AG04449 (cell line): ENCODE data around the gene UVRAG.
"Not testable (repeated sequence)": the region's sequence is repeated elsewhere in the genome, so short reads cannot be mapped to it uniquely, and the experiment has no call there.

Source experiments
- CTCF ChIA-PET: fragments of 350-600 bp; formaldehyde crosslinking; extraction: SDS; loops from one replicate; lab custom pipeline; 2021; ENCODE audit warnings: antibody characterized with exemption; lab: Yijun Ruan, JAX
- POLR2A ChIA-PET: fragments of 400-600, 350-600 bp; formaldehyde crosslinking; extraction: SDS; loops from one replicate; lab custom pipeline; 2020; ENCODE audit warnings: antibody characterized with exemption, inconsistent platforms; lab: Yijun Ruan, JAX
- DNase-seq: peaks from one replicate; pipeline ENCODE4 v3.0.0-alpha.2; 2010; ENCODE audit warnings: low read depth, low spot score
- H3K4me3 ChIP-seq: 2 replicates; pipeline ENCODE4 v1.5.1; 2011; ENCODE audit warnings: low read depth, mild to moderate bottlenecking, control low read depth, low read length
- TF ChIP-seq, protein P1 (sequence below): IDR thresholded peaks from one replicate; pipeline ENCODE4 v1.5.1; 2011; ENCODE audit warnings: mild to moderate bottlenecking, moderate library complexity, low read length, control low read depth, inconsistent platforms; ENCODE audit not compliant: insufficient read depth; ENCODE audit errors: missing control alignments

UVRAG gene

DNA sequence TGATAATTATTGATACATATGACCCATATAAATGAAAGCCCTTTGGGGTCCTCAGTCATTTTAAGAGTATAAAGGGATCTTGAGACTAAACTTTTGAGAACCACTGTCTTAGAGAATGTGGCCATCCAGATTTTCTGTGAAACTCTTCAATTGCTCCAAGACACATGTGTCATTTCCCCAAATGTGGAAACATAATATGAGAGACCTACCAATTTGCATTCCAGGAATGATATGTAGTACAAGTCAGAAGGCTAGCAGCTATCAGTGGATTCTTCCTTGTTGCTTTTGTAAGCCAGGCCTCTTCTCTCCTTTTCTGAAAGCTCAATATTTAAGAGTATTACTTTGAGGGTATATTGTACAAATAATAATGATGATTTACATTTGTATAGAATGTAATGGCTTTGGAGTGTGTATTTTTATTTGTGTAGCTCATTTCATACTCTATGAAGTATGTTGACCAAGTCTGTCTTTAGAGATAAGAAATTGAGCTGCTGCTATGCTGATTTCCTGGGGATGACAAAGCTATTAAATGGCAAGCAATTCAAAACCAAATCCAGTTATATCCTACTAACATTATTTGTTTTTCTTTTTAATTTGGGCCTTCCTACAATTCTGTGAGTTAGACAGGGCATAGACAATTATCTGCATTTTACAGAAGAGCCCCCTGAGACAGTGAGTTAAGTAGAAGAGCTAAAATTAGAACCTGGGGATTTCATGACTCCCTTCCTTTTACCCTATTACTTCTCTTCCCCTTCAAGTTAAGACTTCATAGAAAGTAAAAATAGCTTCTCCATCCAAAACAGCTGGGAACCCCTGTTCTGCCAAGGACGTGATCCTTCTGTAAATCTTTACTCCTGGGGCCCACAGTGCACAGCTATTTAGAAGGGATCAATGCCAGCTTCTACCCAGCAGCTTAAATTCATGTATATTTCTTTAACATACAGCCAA lies 259.4 kb downstream of the UVRAG start:
- no peak for DNase-seq
- CTCF ChIA-PET, result interaction anchor here (1.0 to 1.8 kb wide), 4 partner anchors 8 to 78 kb away, joined by 3 to 5 read pairs (median 3); no protein-coding TSS in a partner anchor
- POLR2A ChIA-PET, result interaction anchor here (0.6 kb wide), 1 partner anchor 165 kb away, joined by 4 read pairs; no protein-coding TSS in a partner anchor

GRCh38 chr11:76075716-76076115 lies 260.7 kb downstream of the UVRAG start:
- no peak overlapping the region for H3K4me3 ChIP-seq
- ChIA-PET POLR2A (no interaction called here), CTCF (interaction anchor here (1.3 to 2.3 kb wide), 3 partner anchors 9 to 76 kb away, joined by 3 to 7 read pairs (median 5); no protein-coding TSS in a partner anchor)
- DNase-seq, result no peak
- TF ChIP-seq, protein P1, sequence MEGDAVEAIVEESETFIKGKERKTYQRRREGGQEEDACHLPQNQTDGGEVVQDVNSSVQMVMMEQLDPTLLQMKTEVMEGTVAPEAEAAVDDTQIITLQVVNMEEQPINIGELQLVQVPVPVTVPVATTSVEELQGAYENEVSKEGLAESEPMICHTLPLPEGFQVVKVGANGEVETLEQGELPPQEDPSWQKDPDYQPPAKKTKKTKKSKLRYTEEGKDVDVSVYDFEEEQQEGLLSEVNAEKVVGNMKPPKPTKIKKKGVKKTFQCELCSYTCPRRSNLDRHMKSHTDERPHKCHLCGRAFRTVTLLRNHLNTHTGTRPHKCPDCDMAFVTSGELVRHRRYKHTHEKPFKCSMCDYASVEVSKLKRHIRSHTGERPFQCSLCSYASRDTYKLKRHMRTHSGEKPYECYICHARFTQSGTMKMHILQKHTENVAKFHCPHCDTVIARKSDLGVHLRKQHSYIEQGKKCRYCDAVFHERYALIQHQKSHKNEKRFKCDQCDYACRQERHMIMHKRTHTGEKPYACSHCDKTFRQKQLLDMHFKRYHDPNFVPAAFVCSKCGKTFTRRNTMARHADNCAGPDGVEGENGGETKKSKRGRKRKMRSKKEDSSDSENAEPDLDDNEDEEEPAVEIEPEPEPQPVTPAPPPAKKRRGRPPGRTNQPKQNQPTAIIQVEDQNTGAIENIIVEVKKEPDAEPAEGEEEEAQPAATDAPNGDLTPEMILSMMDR, result no peak

More for the DNA sequence above, 259.4 kb downstream of the UVRAG start:
- TF ChIP-seq, protein P1, result no peak
- no peak overlapping the region for H3K4me3 ChIP-seq

DNA sequence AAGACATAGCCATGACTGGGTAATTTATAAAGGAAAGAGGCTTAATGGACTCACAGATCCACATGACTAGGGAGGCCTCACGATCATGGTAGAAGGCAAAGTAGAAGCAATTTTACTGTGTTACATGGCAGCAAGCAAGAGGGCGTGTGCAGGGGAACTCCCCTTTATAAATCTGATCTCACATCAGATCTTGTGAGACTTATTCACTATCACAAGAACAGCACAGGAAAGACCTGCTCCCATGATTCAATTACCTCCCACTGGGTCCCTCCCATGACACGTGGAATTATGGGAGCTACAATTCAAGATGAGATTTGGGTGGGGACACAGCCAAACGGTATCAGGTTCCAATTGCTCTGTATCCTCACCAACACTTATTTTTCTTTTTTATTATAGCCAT lies 261.2 kb downstream of the UVRAG start:
- CTCF ChIA-PET, result interaction anchor here (1.3 to 2.3 kb wide), 2 partner anchors 10 to 76 kb away, joined by 5 to 7 read pairs; no protein-coding TSS in a partner anchor
- DNase-seq, POLR2A ChIA-PET, H3K4me3 ChIP-seq: not testable (repeated sequence)

DNA sequence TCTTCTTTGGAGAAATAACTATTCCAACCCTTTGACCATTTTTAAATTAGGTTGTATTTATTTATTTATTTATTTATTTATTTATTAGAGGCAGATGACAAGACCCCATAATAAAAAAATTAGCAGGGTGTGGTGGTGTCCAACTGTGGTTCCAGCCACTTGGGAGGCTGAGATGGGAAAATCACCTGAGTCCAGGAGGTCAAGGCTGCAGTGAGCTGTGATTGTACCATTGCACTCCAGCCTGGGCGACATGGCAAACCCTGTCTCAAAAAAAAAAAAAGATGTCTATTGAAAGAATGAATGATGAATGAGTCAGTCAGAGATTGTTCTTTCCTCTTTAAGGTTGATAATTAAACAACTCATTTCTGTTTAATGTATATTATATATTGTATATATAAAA lies 261.7 kb downstream of the UVRAG start:
- H3K4me3 ChIP-seq, result no peak overlapping the region
- POLR2A ChIA-PET, result no interaction called here
- TF ChIP-seq, protein P1, result no peak
- DNase-seq, result no peak
- CTCF ChIA-PET, result interaction anchor here (1.6 to 2.3 kb wide), 2 partner anchors 9 to 75 kb away, joined by 5 to 7 read pairs; no protein-coding TSS in a partner anchor

DNA sequence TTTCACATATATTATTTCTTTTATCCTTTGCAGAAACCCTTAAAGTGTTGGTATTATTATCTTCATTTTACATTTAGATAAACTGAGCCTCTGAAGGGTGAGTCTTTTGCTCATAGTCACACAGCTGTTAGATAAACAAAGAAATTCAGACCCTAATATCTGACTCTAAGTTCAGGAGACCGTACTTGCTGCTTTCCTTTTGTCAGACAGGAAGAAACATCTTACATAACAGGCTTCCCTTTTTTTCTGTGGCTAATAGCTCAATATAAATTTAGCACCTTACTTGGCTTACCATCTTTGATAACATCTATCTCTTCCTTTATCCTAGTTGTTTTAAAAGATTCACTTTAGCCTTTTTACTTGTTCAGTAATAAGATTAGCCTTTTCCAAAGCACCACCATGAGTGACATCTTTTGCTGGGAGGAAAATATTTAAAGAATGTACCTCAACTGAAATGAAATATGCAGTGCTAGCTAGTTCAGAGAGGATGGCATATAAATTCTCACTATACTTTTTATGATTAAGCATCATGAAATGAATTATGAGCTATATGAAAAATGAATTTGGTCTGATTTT lies 262.7 kb downstream of the UVRAG start:
- TF ChIP-seq, protein P1, result no peak
- CTCF ChIA-PET, result interaction anchor here (1.2 to 2.3 kb wide), 3 partner anchors 8 to 74 kb away, joined by 4 to 7 read pairs (median 5); no protein-coding TSS in a partner anchor

GRCh38 chr11:76081084-76081483 lies 266.1 kb downstream of the UVRAG start:
- H3K4me3 ChIP-seq, DNase-seq, CTCF ChIA-PET: not testable (repeated sequence)
- POLR2A ChIA-PET, result interaction anchor here (0.7 kb wide), 1 partner anchor 98 kb away, joined by 4 read pairs; no protein-coding TSS in a partner anchor

More for the DNA sequence above, 262.7 kb downstream of the UVRAG start:
- no peak for DNase-seq
- POLR2A ChIA-PET, result no interaction called here
- no peak overlapping the region for H3K4me3 ChIP-seq
